ENCODE data around the gene CWF19L1.

DNA sequence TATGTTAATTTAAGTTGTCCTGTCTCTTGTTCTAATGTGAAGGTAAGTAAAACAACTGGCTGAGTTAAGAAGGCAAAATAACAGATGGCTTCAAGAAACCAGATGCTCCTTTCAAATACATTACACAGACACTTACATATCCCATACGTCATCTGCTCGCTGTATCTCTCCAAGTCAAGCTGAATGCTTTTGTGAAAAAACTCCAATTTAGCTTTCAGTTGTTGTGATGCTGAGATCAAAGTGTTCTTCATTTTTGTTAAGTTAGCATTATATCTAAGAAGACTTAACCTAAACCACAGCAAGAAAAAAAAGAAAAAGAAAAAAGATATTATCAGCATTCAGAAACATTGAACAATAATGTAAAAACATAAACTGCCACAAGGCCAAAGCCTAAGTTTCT, 63.1 kb downstream of the CWF19L1 start:
- TF ChIP-seq, protein P1, sequence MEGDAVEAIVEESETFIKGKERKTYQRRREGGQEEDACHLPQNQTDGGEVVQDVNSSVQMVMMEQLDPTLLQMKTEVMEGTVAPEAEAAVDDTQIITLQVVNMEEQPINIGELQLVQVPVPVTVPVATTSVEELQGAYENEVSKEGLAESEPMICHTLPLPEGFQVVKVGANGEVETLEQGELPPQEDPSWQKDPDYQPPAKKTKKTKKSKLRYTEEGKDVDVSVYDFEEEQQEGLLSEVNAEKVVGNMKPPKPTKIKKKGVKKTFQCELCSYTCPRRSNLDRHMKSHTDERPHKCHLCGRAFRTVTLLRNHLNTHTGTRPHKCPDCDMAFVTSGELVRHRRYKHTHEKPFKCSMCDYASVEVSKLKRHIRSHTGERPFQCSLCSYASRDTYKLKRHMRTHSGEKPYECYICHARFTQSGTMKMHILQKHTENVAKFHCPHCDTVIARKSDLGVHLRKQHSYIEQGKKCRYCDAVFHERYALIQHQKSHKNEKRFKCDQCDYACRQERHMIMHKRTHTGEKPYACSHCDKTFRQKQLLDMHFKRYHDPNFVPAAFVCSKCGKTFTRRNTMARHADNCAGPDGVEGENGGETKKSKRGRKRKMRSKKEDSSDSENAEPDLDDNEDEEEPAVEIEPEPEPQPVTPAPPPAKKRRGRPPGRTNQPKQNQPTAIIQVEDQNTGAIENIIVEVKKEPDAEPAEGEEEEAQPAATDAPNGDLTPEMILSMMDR (IDR thresholded peaks at IDR 0.05): no peak
- TF ChIP-seq POLR2A (IDR thresholded peaks at IDR 0.05) (no peak), POLR2AphosphoS5 (IDR thresholded peaks at IDR 0.05) (no peak), EP300 (IDR thresholded peaks at IDR 0.05) (no peak)

All from sigmoid colon (tissue), 4 donors.